HG03060 (cell line): Measurements from ENCODE around the gene RAD50.

ENCODE experiments used
- ATAC-seq: cut with Tn5 transposase; IDR thresholded peaks from one replicate; pipeline ENCODE4 v1.9.1; 2021; ENCODE audit warnings: low read depth, moderate number of reproducible peaks; ENCODE audit not compliant: unreplicated experiment

RAD50 gene

DNA sequence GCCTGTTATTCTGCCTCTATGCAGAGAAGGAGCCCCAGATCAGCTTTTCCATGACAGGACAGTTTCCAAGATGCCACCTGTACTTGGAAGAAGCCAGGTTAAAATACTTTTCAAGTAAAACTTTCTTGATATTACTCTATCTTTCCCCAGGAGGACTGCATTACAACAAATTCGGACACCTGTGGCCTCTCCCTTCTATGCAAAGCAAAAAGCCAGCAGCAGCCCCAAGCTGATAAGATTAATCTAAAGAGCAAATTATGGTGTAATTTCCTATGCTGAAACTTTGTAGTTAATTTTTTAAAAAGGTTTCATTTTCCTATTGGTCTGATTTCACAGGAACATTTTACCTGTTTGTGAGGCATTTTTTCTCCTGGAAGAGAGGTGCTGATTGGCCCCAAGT is 116.7 kb downstream of the RAD50 start:
- ATAC-seq = no peak

DNA sequence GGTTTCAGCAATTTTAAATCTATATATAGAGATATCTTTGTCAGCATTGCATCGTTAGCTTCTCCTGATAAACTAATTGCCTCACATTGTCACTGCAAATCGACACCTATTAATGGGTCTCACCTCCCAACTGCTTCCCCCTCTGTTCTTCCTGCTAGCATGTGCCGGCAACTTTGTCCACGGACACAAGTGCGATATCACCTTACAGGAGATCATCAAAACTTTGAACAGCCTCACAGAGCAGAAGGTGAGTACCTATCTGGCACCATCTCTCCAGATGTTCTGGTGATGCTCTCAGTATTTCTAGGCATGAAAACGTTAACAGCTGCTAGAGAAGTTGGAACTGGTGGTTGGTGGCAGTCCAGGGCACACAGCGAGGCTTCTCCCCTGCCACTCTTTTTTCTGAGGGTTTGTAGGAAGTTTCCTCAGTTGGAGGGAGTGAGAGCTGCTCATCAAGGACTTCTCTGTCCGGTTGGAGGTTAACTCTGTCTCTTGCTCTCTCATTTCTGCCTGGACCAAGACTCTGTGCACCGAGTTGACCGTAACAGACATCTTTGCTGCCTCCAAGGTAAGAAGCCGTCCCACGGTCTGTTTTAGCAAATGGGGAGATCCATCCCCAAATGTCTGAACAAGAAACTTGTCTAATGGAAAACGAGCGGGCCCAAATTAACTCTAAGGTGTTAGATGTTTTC is 117.3 kb downstream of the RAD50 start, which contains the start of gene IL4:
TSS of gene IL4 (plus strand) at position 51 of the 692 bp plus-strand sequence. CDS start at position 113, 62 bp downstream.
- ATAC-seq = no peak

DNA sequence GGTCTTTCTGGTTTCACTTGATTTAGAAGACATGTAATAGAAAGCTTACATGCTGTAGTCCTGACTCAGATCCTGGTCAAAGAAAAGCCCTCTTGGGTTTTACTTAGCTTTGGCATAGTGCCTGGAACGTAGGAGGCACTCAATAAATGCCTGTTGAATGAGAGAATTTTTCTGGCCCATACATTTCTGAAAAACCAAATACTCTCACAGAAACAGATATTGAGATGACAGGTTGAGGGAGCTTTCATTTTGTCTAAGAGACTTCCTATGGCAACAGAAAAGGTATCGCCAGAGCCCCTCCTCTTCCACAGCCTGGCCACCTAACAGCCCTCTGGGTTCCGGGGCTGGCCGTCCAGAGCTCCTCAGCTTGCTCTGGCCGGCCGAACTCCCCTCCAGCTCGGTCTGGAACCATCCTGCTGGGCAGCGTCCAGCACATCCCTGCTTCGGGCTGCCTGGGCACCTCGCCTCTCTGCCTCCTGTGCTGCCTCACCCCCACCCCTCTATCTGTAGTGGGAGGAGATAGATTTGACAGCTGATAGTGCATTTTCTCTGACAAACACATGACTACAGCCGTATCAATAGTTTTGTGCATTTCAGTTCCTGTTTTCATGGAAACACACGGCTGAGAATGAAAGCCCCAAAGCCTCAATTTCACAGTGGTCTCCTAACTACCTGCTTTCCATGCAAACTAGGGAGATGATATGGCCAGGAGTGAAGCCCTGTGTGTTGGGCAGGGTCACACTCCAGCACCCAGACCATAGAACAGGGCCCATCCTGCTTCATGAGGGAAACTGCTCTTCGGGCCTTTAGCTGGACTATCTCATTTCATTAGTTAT is 118.1 kb downstream of the RAD50 start:
- ATAC-seq = peak; percentile 54

DNA sequence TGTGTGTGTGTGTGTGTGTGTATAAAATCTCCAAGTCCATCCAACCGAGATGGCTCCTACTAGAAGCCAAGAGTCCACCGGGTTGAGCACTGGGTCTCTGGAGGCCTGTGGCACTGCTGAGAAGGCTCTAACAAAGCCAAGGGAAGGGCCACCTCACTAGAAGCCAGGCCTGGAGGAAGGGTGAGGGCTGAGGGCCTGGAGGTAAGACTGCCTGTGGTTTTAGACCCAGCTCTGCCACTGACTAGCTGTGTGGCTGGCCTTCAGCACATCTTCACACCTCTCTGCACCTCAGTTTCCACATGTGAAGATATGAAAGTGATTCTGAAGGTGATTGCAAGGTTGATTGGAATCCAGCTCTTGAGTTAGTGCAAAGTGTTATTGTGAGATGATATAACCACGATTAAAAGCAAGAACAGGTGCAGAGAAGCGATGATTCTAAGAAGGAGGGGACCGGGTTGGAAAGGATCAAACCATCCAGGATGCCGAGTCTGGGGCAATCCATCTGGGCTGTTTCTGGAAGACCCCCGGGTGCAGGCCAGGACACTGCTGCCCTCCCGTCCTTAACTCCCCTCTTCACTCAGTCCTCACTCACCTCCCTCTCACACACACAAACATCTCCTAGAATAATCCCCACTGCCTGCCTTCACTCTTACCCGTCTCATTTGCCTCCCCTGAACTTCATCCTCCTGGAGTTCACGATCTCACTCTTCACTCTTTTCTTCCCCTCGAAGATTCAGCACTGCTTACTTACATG is 119.3 kb downstream of the RAD50 start:
- no peak for ATAC-seq

DNA sequence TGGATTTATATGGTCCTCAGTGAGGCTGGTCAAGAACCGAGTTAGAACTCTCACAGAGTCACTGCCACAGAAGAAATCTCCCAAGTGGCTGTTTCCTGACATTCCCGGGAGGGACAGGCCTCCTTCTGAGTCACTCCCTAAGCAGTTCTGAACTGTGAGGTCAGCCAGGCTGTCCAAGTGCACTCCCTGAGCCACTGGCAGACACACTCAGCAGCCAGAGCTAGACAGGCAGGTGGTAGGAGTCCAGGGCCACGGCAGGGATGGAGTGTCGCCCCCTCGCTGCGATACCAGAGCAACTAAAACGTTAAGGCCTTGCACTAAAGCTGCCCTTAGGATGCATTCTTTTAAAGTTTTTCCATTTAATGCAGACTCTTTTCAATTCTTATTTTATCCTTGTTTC is 120.4 kb downstream of the RAD50 start:
- no peak for ATAC-seq

DNA sequence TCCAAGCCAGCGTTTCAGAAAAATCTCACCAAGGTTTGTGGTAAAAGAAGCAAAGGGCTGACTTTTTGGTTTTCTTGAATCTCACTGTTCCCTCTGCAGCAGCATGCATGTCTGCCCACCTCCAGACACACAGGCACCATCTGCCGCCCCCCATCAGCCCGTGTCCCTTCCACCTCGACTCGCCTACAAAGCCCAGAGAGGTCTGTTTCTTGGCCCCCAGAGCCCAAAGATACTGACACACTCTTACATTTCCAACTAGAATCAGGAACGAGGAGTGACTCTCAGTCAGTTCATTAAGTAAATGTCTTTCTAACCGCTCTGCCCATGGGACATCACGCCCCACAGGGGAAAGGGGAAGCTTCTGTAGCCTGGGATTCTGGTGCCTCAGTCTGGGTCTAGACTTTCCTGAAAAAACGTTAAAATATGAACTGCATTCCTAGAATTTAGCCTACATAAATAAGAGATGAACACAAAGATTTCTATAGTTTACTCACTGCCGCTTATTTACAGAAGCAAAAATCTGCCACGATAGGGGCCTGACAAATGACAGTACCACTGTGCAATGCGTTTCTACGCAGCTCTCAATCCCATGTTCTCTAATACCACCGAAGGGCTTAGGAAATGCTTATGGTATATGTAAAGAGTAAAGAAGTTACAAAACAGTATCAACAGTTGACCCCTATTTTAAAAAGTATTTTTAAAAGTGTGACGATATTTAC is 121.1 kb downstream of the RAD50 start:
- no peak for ATAC-seq

DNA sequence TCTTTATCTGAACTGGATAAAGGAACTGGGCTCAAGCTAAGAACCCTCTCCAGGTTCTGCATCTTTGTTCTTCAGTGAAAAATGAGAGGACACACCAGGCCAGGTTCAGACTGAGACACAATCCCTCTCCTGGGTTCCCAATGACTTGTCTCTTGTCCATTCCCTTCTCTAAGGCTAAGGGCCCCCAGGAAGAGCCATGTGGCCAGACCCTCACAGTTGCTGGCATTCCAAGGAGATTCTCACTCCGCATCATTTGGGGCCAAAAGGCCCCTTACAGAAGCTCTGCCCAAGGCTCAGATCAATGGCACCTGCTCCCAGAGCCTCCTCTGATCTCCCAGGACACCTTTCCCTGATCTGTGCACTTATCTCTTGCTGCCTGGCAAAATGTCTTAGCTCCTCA is 122.0 kb downstream of the RAD50 start:
- ATAC-seq = no peak

DNA sequence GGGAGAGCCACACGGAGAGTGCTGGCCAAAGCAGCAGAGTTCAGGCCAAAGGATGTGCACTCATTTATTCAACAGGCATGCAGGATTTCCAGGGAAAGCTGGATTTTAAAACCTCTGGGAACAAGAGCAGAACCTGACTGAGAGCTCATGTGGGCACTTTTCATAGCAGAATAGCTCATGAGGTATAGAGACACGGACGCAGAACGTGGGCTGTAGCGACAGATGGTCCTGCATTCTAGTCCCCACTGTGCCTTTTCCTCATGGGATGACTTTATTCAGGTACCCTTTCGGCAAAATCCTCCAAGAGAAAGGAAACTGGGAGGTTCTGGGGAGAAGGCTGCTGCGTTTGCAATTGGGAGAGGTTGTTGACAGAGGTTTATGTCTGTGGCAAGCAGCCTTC is 122.4 kb downstream of the RAD50 start:
- ATAC-seq = no peak

DNA sequence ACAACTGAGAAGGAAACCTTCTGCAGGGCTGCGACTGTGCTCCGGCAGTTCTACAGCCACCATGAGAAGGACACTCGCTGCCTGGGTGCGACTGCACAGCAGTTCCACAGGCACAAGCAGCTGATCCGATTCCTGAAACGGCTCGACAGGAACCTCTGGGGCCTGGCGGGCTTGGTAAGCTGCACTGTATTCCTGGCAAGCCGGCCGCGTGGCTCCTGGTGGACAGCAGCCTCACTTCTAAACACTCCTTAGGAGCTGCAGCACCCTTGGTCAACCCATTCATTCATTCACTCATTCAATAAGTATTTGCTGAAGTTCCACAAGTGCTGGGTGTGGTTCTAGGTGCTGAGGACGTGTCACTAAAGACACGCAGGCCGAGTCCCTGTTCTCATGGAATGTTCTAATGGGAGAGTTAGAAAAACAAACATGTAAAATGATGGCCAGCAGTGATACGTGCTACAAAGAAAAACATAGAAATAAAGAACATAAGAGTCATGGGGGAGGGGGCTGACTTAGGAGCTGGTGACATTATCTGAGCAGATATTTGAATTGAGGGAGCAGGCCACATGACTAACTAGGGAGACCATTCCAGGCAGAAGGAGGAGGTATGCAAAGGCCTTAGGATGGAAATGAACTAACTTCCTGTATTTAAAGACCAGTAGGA is 123.1 kb downstream of the RAD50 start:
- no peak for ATAC-seq

DNA sequence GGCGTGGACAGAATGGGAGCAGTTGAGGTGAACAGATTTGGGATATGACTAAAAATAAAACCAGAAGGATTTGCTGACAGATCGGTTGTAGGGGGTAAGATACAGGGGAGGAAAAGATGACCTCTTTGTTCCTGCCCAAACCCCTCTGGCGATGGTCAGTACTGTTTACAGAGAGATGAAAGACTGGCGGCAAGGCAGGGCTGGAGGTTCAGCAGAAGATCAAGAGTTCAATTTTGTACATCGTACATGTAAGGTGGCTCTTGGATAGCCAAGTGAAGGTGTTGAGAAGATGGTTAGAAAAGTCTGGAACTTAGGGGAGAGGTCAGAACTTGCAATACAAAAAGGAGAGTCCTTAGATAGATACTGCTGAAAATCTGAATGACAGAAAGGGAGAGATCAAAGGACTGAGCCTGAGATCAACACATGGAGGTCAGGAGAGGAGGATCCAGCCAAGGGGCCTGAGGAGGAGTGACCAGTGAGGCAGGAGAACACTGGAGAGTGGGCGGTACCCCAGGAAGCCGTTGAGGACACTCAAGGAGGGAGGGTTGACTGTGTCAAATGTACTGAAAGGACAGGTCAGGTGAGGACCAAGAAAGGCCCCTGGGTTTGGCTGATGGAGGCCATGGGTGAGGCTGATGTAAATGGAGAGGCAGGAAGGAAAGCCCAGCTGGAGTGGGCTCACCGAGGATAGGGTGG is 124.2 kb downstream of the RAD50 start:
- ATAC-seq = no peak

DNA sequence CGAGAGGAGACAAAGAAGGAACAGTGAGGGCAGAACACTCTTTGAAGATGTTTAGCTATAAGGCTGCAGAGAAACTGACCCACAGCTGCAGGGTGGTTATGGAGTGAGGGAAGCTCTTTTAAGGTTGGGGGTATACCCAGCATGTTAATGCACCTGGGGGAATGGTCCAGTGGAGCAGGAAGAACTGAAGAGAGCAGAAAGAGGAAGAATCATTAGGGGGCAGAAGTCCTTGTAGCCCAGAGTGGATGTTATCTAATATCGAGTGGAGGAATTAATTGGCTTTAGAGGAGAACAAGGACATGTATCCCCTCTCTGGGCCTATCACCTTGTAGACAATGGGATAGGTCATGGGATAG is 124.7 kb downstream of the RAD50 start:
- no peak for ATAC-seq

DNA sequence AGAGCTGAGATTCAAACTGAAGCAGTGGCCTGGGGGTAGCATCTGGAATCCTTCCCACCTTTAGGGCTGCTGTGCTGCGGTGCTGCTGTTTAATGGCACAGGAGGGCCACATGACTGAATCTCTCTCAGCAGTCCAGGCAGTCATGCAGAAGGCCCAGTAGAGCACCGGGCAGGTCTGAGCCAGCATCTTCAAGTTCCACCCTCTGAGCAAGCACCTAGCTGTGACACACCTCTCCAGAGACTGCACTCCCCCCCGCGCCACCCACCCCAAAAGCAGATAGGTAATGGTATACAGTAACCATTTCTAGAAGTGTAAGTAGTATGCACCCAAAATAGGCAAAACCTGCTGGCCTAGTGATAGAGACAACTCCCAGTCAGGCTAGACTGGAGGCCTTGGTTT is 125.2 kb downstream of the RAD50 start:
- no peak for ATAC-seq

DNA sequence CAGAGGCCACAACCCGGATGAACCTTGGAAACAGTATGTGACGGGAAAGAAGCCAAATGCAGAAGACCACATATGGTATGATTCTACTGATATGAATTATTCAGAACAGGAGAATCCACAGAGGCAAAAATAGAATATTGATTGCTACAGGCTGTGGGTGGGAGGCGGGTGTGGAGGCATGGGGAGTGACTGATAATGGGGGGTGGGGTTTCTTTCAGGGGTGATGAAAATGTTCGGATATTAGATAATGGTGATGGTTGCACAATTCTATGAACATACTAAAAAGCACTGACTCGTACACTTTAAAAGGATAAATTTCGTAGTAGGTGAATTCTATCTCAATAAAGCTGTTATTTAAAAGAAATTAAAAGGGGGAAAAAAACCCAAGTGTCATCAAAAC is 127.7 kb downstream of the RAD50 start:
- no peak for ATAC-seq

DNA sequence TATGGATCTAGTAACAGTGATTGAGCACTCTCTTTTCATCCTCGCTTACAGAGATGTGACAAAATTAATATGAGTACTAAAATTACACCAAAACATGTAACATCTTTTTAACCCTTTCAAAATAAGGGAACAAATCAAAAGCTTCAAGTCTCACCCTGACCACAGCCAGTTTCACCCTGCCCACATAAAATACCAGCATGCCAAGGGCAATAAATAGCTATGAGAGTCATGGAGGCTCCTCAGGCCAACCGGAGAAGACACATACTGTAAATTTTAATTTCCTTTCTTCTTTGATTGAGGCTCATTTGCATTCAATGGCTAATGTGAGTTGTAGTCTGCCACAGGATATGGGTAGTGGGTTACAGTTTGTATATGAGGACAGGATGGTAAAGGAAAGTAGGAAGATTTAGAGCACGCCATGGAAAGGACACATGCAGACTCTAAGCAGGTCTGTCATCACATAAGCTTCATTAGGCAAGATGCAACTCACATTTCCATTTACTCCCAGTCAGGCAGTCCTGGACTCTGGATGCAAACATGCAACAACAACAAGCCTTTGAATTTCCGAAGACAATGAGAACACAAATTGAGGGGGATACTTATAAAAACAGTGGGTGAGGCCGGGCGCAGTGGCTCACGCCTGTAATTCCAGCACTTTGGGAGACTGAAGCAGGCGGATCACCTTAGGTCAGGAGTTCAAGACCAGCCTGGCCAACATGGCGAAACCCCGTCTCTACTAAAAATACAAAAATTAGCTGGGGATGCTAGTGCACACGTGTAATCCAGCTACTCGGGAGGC is 128.3 kb downstream of the RAD50 start:
- no peak for ATAC-seq

DNA sequence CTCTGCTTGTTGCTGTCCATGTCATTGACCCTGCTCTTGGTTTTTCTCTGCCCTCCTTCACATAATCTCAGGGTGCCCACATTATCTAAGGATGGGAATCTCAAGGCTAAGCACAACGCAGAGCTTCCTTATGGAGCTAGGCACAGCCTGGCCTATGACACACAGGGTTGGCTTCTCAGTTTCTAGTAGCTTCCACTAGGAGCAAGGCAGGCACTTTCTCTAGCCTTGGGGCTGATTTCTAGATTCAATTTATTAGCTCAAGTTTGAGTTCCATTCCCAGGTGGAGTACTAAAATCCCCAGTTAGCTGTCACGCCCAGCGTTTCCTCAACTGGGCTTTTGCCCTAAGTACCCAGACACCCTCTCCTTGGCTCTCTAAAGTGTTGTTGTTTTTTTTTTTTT is 129.4 kb downstream of the RAD50 start:
- ATAC-seq = no peak

DNA sequence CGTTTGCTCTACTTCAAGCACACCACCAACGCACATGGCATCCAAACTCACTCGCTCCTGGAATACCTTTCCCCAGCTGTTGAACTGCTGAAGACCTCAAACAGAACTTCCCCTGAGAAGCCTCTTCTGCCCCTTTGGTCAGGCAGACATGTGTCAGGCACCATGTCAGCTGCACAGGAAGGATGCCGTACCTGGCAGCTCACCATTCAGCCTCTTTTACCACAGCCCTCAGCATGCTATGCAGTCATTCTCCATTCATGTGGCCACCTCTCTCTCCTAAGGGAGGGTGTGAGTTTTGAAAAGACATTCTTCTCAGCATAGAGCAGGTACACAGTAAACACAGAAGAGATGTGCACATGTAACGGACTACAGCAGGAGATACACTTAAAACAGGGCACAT is 131.2 kb downstream of the RAD50 start:
- ATAC-seq = no peak

DNA sequence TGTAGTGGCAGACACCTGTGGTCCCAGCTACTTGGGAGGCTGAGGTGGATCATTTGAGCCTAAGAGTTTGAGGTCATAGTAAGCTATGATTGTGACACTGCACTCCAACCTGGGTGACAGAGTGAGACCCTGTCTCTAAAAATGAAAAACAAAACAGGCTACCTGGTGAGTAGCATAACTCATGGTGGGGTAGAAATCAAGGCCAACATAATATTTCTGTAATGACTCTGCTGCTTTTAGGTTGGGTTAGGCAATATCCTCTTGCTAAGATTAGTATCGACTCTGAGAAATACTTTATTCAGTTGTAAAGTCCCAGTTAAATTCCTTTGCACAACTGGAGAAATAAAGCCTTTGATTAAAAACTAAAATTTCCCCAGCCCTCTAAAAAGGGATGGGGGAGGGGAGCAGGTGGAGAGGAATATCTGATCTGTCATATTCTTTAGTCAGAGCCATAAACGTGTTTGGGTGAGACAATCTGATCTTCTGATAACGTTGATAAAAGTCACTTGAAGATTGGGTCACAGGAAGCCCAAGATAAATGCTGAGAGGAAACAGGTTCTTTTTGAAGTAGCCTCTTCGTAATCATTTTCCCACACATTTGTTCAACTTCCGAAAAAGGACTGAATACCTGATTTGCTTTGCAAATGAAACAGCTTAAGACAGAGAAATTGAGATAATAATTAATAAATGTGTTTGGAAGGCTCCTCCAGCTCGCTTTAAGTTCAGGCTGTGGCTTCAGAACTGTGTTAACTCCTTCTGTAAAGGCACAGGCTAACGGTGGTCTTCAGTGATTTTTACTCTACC is 132.0 kb downstream of the RAD50 start:
- peak; percentile 46 for ATAC-seq

DNA sequence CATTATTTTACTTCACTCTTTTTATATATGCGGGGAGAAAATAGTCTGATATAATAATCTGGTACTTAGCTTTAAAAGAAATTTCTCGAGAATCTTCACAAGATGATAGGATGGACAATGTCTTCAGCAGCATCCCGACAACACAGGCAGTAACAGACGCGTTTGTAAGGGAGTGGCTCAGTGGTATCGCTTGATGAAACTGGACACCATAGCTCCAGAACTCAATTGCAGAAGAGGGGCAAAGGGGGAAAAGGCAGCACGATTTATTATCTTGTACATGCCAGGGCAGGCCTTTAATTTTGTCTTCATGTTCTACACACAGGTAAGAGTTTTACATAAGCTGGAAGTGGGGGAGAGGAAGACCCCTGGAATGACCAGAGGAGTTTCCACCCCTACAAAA is 132.7 kb downstream of the RAD50 start:
- no peak for ATAC-seq
